ENCODE data around the gene KSR2. TPM values are rescaled to one million over a fixed set of nuclear protein-coding genes. Genes with fewer than 3 reads are reported as not detected.

Gene KSR2
- total and polyA plus RNA-seq, 2 of the 13 experiments (the other 11 are each of a cell fraction or from before 2014, with no cell fraction given), result 0.02 TPM; not detected in 1

DNA sequence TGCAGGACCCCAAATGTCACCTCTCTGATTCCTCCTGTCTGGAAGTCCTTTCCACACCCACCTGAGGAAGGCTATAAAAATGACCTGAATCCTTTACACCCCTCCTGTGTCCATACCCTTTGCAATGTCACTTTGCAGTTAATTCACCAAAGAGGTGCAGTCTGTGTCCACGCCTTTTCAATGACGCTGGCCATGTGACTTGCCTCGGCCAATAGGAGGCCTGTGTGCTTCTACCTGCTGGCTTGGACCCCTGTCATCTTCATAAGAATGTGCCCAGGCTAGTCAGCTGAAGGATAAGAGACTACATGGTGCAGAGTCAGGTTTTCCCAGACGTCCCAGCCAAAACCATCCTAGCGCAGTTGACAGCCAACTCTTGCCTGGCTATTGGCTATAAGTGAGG is 101.4 kb downstream of the KSR2 start (continued):
- TF ChIP-seq ZNF329 (CRISPR knock-in tag; IDR thresholded peaks at IDR 0.05; ENCODE audit: low read depth) (no peak), RELA (CRISPR knock-in tag; IDR thresholded peaks at IDR 0.05) (no peak), KLF15 (CRISPR knock-in tag; IDR thresholded peaks at IDR 0.05; ENCODE audit: borderline replicate concordance) (no peak)

DNA sequence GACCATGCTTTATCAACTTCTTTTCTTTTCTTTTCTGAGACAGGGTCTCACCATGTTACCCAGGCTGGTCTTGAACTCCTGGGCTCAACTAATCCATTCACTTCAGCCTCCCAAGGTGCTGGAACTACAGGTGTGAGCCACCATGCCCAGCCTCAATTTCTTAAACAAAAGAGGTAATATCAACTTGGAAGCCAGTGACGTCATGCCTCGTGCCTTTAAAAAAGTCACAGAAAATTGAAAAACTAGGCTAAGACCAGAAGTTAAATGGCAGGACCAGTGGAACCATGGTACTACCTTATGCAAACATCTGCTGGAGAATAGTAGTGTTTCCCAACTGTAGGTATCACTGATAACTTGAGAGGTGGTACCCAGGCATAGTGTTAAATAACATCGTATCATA is 103.3 kb downstream of the KSR2 start:
- WGBS (ENCODE audit: low lambda C conversion rate), result 17% methylated on average over 3 of the region's 3 CpGs
- intact Hi-C loops (cut with micrococcal nuclease; ENCODE audit: unreplicated experiment), result no loop called here

DNA sequence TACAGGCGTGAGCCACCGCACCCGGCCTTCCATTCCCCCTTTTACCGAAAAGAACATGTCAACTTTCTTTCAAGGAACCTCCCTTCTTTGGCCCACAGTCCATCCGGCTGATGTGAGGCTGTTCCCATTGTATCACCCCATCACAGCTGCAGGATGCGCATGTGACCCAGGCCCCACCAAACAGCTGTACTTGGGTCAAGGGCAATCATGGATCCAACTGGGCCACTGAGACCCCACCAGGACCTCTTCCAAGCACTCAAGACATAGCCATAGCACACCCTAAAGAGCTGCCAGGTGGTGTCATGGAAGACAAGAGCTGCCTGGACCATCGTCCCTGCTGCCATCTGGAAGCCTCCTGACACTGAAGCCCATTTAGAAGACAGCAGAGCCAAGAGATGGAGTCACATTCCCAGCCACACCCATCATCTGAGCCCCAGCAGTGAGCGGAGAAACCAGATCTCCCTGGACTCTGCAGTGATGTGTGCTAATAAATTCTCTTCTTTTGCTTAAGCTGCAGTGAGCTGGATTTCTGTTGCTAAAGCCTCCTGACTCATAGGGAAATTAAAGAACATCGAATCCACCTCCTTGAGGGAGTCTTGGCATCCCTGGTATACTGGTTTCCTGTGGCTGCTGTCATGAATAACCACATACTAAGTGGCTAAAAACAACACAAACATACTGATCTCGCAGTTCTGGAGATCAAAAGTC is 105.6 kb downstream of the KSR2 start:
- FAIRE-seq (no peak), ATAC-seq (no peak), DNase-seq (ENCODE audit: low spot score) (no peak)
- in situ Hi-C loops (cut with HindIII; ENCODE audit: extremely low pct_ligation_motif_present, low pct_unique_long_range_greater_than_20kb), result no loop called here
- Histone ChIP-seq H3K27ac (ENCODE audit: extremely low read length, insufficient read depth, low read length) (no peak overlapping the region), H3K27me3 (ENCODE audit: control insufficient read depth in 1 of 2, insufficient read depth in 2 of 2, low read length in 2 of 2) (0 out of 5 replicates have a peak, but pooled peaks cover 0 to 3% of the 10 kb centered on the region in 2 experiments), H3K9me3 (ENCODE audit: low read length) (no peaks in the 10 kb centered on the region), H3K4me2 (ENCODE audit: low read depth, low read length) (no peak overlapping the region), H3K36me3 (replicated peaks in 1 of 2; ENCODE audit: control insufficient read depth in 1 of 2, insufficient read depth in 2 of 2, low read length in 2 of 2) (no peaks in the 10 kb centered on the region), H3K4me1 (ENCODE audit: insufficient read depth, low read length) (no peaks in the 10 kb centered on the region), H3K4me3 (replicated peaks in 1 of 3; ENCODE audit: insufficient read depth in 1 of 3, low read depth in 2 of 3, low read length in 3 of 3) (no peak overlapping the region), H3K9ac (ENCODE audit: insufficient read depth, low read depth, low read length) (no peak overlapping the region), H4K20me1 (ENCODE audit: insufficient read depth, low read length) (no peaks in the 10 kb centered on the region), H3K79me2 (ENCODE audit: insufficient read depth, low read length) (no peaks in the 10 kb centered on the region), H2AFZ (ENCODE audit: low read length) (no peak overlapping the region)
- intact Hi-C loops (cut with micrococcal nuclease; ENCODE audit: unreplicated experiment), result no loop called here
- ChIA-PET POLR2A (no interaction called here), CTCF (ENCODE audit: low intra/inter-chr PET ratio, low total read pairs) (no interaction called here)
- TF ChIP-seq, protein P1, sequence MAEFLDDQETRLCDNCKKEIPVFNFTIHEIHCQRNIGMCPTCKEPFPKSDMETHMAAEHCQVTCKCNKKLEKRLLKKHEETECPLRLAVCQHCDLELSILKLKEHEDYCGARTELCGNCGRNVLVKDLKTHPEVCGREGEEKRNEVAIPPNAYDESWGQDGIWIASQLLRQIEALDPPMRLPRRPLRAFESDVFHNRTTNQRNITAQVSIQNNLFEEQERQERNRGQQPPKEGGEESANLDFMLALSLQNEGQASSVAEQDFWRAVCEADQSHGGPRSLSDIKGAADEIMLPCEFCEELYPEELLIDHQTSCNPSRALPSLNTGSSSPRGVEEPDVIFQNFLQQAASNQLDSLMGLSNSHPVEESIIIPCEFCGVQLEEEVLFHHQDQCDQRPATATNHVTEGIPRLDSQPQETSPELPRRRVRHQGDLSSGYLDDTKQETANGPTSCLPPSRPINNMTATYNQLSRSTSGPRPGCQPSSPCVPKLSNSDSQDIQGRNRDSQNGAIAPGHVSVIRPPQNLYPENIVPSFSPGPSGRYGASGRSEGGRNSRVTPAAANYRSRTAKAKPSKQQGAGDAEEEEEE (CRISPR knock-in tag; IDR thresholded peaks at IDR 0.05; ENCODE audit: borderline replicate concordance), result no peak
- TF ChIP-seq ATF1 (CRISPR knock-in tag; IDR thresholded peaks at IDR 0.05) (no peak), TAF1 (CRISPR knock-in tag; IDR thresholded peaks at IDR 0.05) (no peak), PCBP2 (optimal IDR thresholded peaks at IDR 0.05; ENCODE audit: low read depth, low read length, poor library complexity, severe bottlenecking) (no peak), TOE1 (CRISPR knock-in tag; IDR thresholded peaks at IDR 0.05) (no peak), ZNF225 (CRISPR knock-in tag; IDR thresholded peaks at IDR 0.05) (no peak), SMC3 (IDR thresholded peaks at IDR 0.05; ENCODE audit: low read length) (no peak), SALL2 (CRISPR knock-in tag; IDR thresholded peaks at IDR 0.05) (no peak)
- TF ChIP-seq, protein P2, sequence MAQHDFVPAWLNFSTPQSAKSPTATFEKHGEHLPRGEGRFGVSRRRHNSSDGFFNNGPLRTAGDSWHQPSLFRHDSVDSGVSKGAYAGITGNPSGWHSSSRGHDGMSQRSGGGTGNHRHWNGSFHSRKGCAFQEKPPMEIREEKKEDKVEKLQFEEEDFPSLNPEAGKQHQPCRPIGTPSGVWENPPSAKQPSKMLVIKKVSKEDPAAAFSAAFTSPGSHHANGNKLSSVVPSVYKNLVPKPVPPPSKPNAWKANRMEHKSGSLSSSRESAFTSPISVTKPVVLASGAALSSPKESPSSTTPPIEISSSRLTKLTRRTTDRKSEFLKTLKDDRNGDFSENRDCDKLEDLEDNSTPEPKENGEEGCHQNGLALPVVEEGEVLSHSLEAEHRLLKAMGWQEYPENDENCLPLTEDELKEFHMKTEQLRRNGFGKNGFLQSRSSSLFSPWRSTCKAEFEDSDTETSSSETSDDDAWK (CRISPR knock-in tag; IDR thresholded peaks at IDR 0.05), result no peak
- BruUV-seq (replicated peaks), result no TSS peak
- 34% methylated on average over 9 of the region's 10 CpGs for WGBS (ENCODE audit: low lambda C conversion rate)

More for the DNA sequence above, 103.3 kb downstream of the KSR2 start:
- Histone ChIP-seq H3K4me1 (ENCODE audit: insufficient read depth, low read length) (no peaks in the 10 kb centered on the region), H3K27ac (ENCODE audit: extremely low read length, insufficient read depth, low read length) (no peak overlapping the region), H3K4me2 (ENCODE audit: low read depth, low read length) (no peak overlapping the region), H2AFZ (ENCODE audit: low read length) (no peak overlapping the region), H3K4me3 (replicated peaks in 1 of 3; ENCODE audit: insufficient read depth in 1 of 3, low read depth in 2 of 3, low read length in 3 of 3) (no peak overlapping the region), H4K20me1 (ENCODE audit: insufficient read depth, low read length) (no peaks in the 10 kb centered on the region), H3K9me3 (ENCODE audit: low read length) (no peaks in the 10 kb centered on the region), H3K36me3 (replicated peaks in 1 of 2; ENCODE audit: control insufficient read depth in 1 of 2, insufficient read depth in 2 of 2, low read length in 2 of 2) (no peaks in the 10 kb centered on the region), H3K79me2 (ENCODE audit: insufficient read depth, low read length) (no peaks in the 10 kb centered on the region), H3K27me3 (ENCODE audit: control insufficient read depth in 1 of 2, insufficient read depth in 2 of 2, low read length in 2 of 2) (0 out of 5 replicates have a peak, but pooled peaks cover 0 to 3% of the 10 kb centered on the region in 2 experiments), H3K9ac (ENCODE audit: insufficient read depth, low read depth, low read length) (no peak overlapping the region)
- in situ Hi-C loops (cut with HindIII; ENCODE audit: extremely low pct_ligation_motif_present, low pct_unique_long_range_greater_than_20kb), result no loop called here
- POLR2A ChIA-PET, result no interaction called here
- no TSS peak for BruUV-seq (replicated peaks)
- TF ChIP-seq SMC3 (IDR thresholded peaks at IDR 0.05; ENCODE audit: low read length) (no peak), CREB1 (IDR thresholded peaks at IDR 0.05) (peak; percentile 94), CREB1 (CRISPR knock-in tag; IDR thresholded peaks at IDR 0.05) (no peak), ATF7 (IDR thresholded peaks at IDR 0.05) (peak; percentile 94), ATF7 (CRISPR knock-in tag; IDR thresholded peaks at IDR 0.05) (no peak)
- FAIRE-seq (no peak), DNase-seq (ENCODE audit: low spot score) (no peak), ATAC-seq (no peak)
- CTCF ChIA-PET (ENCODE audit: low intra/inter-chr PET ratio, low total read pairs), result no interaction called here

All from HepG2 (cell line).